HG03095 (cell line): ENCODE data around the gene SMAD3.

Source experiments
- ATAC-seq: cut with Tn5 transposase; IDR thresholded peaks from one replicate; pipeline ENCODE4 v1.9.1; 2021; ENCODE audit warnings: moderate library complexity; ENCODE audit not compliant: unreplicated experiment

Gene SMAD3

GRCh38 chr15:67176195-67176971 is 111.0 kb downstream of the SMAD3 start:
- ATAC-seq: no peak

- no peak for ATAC-seq
Observed at GRCh38 chr15:67177752-67178151, 112.3 kb downstream of the SMAD3 start.

- ATAC-seq: no peak
Observed at GRCh38 chr15:67178569-67179210, 113.3 kb downstream of the SMAD3 start.

- no peak for ATAC-seq
Observed at GRCh38 chr15:67179411-67179995, 114.1 kb downstream of the SMAD3 start.

- no peak for ATAC-seq
Observed at GRCh38 chr15:67180035-67180434, 114.6 kb downstream of the SMAD3 start.

- no peak for ATAC-seq
Observed at GRCh38 chr15:67180514-67181191, 115.3 kb downstream of the SMAD3 start.

- no peak for ATAC-seq
Observed at GRCh38 chr15:67181221-67181639, 115.8 kb downstream of the SMAD3 start.

GRCh38 chr15:67183443-67184169 is 118.2 kb downstream of the SMAD3 start:
- no peak for ATAC-seq

GRCh38 chr15:67184208-67184925 is 119.0 kb downstream of the SMAD3 start:
- ATAC-seq: no peak

GRCh38 chr15:67185051-67185450 is 119.6 kb downstream of the SMAD3 start:
- ATAC-seq: no peak

- ATAC-seq: no peak
Observed at GRCh38 chr15:67185621-67186225, 120.3 kb downstream of the SMAD3 start.

GRCh38 chr15:67186226-67186649 is 120.8 kb downstream of the SMAD3 start:
- ATAC-seq: no peak

GRCh38 chr15:67186688-67187087 is 121.3 kb downstream of the SMAD3 start:
- no peak for ATAC-seq

- ATAC-seq: no peak
Observed at GRCh38 chr15:67187351-67187854, 122.0 kb downstream of the SMAD3 start.

- ATAC-seq: no peak
Observed at GRCh38 chr15:67188551-67189218, 123.3 kb downstream of the SMAD3 start.

- no peak for ATAC-seq
Observed at GRCh38 chr15:67189326-67190051, 124.1 kb downstream of the SMAD3 start.

- ATAC-seq: no peak
Observed at GRCh38 chr15:67190326-67190725, 124.9 kb downstream of the SMAD3 start.

- ATAC-seq: no peak
Observed at GRCh38 chr15:67190813-67191212, 125.4 kb downstream of the SMAD3 start.
